IMR-90 (cell line): ENCODE data around the gene FLVCR2.

Source experiments
- POLR2A ChIP-seq: IDR thresholded peaks from 2 replicates; pipeline ENCODE4 v1.6.1; 2012; ENCODE audit warnings: mild to moderate bottlenecking, low read depth, low read length
- TF ChIP-seq, protein P1 (sequence below): fragments of 150-350 bp; IDR thresholded peaks from 2 replicates; pipeline ENCODE4 v1.6.1; 2017; ENCODE audit warnings: mild to moderate bottlenecking, antibody characterized with exemption, low read length, low read depth
- TF ChIP-seq, protein P2 (sequence below): conservative IDR thresholded peaks from 2 replicates; pipeline ENCODE4 v1.5.1; 2012; ENCODE audit warnings: mild to moderate bottlenecking, low read depth, low read length, improper control_type of control experiment

DNA sequence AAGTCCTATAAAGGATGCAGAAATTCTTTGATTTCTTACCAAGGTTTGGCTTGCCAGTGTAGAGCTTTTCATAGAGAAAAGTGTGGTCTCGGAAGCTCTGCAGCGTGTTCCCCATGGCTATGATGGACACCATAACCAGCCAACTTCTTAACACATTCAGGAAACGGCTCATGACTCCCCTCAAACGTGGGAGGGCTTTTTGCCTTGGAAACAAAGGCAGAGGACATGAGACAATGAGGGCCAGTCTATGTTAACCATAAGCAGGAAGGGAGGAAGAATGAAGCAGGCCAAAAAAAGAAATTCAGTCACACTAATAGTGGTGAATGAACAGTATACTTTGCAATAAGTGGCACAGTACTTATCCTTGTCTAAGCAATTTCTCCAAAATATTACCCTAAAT is 78.9 kb downstream of the FLVCR2 start:
- no peak for TF ChIP-seq POLR2A
- TF ChIP-seq, protein P1, sequence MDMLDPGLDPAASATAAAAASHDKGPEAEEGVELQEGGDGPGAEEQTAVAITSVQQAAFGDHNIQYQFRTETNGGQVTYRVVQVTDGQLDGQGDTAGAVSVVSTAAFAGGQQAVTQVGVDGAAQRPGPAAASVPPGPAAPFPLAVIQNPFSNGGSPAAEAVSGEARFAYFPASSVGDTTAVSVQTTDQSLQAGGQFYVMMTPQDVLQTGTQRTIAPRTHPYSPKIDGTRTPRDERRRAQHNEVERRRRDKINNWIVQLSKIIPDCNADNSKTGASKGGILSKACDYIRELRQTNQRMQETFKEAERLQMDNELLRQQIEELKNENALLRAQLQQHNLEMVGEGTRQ: no peak
- TF ChIP-seq, protein P2, sequence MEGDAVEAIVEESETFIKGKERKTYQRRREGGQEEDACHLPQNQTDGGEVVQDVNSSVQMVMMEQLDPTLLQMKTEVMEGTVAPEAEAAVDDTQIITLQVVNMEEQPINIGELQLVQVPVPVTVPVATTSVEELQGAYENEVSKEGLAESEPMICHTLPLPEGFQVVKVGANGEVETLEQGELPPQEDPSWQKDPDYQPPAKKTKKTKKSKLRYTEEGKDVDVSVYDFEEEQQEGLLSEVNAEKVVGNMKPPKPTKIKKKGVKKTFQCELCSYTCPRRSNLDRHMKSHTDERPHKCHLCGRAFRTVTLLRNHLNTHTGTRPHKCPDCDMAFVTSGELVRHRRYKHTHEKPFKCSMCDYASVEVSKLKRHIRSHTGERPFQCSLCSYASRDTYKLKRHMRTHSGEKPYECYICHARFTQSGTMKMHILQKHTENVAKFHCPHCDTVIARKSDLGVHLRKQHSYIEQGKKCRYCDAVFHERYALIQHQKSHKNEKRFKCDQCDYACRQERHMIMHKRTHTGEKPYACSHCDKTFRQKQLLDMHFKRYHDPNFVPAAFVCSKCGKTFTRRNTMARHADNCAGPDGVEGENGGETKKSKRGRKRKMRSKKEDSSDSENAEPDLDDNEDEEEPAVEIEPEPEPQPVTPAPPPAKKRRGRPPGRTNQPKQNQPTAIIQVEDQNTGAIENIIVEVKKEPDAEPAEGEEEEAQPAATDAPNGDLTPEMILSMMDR: no peak
